K562 (cell line): Measurements from ENCODE around the gene HK1. TPM values are rescaled to one million over a fixed set of nuclear protein-coding genes. Genes with fewer than 3 reads are reported as not detected.

Experiments
- ATAC-seq: fragments of 200-7000 bp; cut with Tn5 transposase; 3 replicates; pipeline ENCODE4 v1.9.1; 2020; ENCODE audit warnings: moderate library complexity
- BruUV-seq: library from RNA; stranded (reverse); fragments of 400-500 nt; replicated peaks from 2 replicates; lab custom pipeline; 2021; lab: Mats Ljungman, UMichigan
- CTCF ChIA-PET: fragments of 300-600 bp; formaldehyde crosslinking; extraction: SDS; loops from one replicate; lab custom pipeline; 2021; ENCODE audit warnings: low intra/inter-chr PET ratio; lab: Yijun Ruan, JAX
- POLR2A ChIA-PET: fragments of 300-600, 350-650 bp; sonication (Branson Sonifier 250); formaldehyde crosslinking; extraction: SDS; loops from one replicate; lab custom pipeline; 2021; ENCODE audit warnings: antibody characterized with exemption, inconsistent platforms; lab: Yijun Ruan, JAX
- DNase-seq, 4 experiments: peaks; one replicate each; pipeline versions ENCODE4 v3.0.0 to v3.0.0-alpha.2; 2011 to 2018; ENCODE audit warnings: low spot score in 3 of 4, mixed read lengths in 3 of 4; ENCODE audit errors: extremely low read depth in 1 of 4
- FAIRE-seq: peaks from 2 replicates; lab custom pipeline; 2011; peaks lifted over from hg19 to GRCh38; lab: Jason Lieb, UNC
- H2AFZ ChIP-seq: 2 replicates; pipeline ENCODE4 v1.6.0; 2011; ENCODE audit warnings: low read depth, low read length, control low read depth, inconsistent platforms
- H3K27ac ChIP-seq: fragments of 200-600 bp; 3 replicates; pipeline ENCODE4 v1.8.0; 2011; ENCODE audit warnings: low read depth, mild to moderate bottlenecking, control low read depth, inconsistent platforms, low read length, moderate library complexity, mixed read lengths; ENCODE audit errors: extremely low read depth
- H3K27me3 ChIP-seq, 2 experiments: fragments of 300-600 bp in 1 of 2; 2 replicates in 1 of 2; 3 replicates in 1 of 2; pipeline versions ENCODE4 v1.6.0 to v1.8.0; 2011; ENCODE audit warnings: inconsistent platforms in 2 of 2, low read length in 2 of 2, mild to moderate bottlenecking in 1 of 2, mixed read lengths in 1 of 2, moderate library complexity in 1 of 2; ENCODE audit not compliant: control insufficient read depth in 2 of 2, insufficient read depth in 2 of 2
- H3K36me3 ChIP-seq: fragments of 300-600 bp; 3 replicates; pipeline ENCODE4 v1.8.0; 2011; ENCODE audit warnings: mild to moderate bottlenecking, low read length, inconsistent platforms; ENCODE audit not compliant: control insufficient read depth, insufficient read depth
- H3K4me1 ChIP-seq, 2 experiments: fragments of 200-600 bp in 1 of 2; replicated peaks in 1 of 2; 2 replicates in 1 of 2; 3 replicates in 1 of 2; pipeline versions ENCODE4 v1.5.1 to v1.8.0; 2011; ENCODE audit warnings: inconsistent platforms in 2 of 2, low read length in 2 of 2, mild to moderate bottlenecking in 1 of 2, mixed read lengths in 1 of 2, moderate library complexity in 1 of 2; ENCODE audit not compliant: control insufficient read depth in 2 of 2, insufficient read depth in 2 of 2
- H3K4me2 ChIP-seq: 2 replicates; pipeline ENCODE4 v1.6.1; 2011; ENCODE audit warnings: low read length, control low read depth, inconsistent platforms, mixed read lengths; ENCODE audit not compliant: insufficient read depth
- H3K4me3 ChIP-seq: fragments of 200-600 bp; sonication (generic), shearing (Covaris generic); 2 replicates; pipeline ENCODE4 v1.5.1; 2016; ENCODE audit warnings: control low read depth, inconsistent platforms
- H3K79me2 ChIP-seq: fragments of 200-600 bp; 3 replicates; pipeline ENCODE4 v1.8.0; 2011; ENCODE audit warnings: low read length, inconsistent platforms; ENCODE audit not compliant: control insufficient read depth, insufficient read depth
- H3K9ac ChIP-seq, 2 experiments: 2 replicates each; pipeline versions ENCODE4 v1.6.0 to v1.6.1; 2011; ENCODE audit warnings: low read depth in 2 of 2, low read length in 2 of 2, control low read depth in 1 of 2, inconsistent platforms in 1 of 2, mild to moderate bottlenecking in 1 of 2, mixed read lengths in 1 of 2; ENCODE audit not compliant: insufficient read depth in 1 of 2
- H3K9me1 ChIP-seq: one replicate; pipeline ENCODE4 v1.6.0; 2011; ENCODE audit warnings: inconsistent platforms, mild to moderate bottlenecking, low read length, moderate library complexity; ENCODE audit not compliant: control insufficient read depth, insufficient read depth
- H3K9me3 ChIP-seq: replicated peaks from 2 replicates; pipeline ENCODE4 v1.5.1; 2011; ENCODE audit warnings: low read depth, low read length, inconsistent platforms; ENCODE audit not compliant: control insufficient read depth, insufficient read depth
- H4K20me1 ChIP-seq: replicated peaks from 2 replicates; pipeline ENCODE4 v1.6.1; 2011; ENCODE audit warnings: low read length, inconsistent platforms, mixed read lengths; ENCODE audit not compliant: control insufficient read depth, insufficient read depth
- ATF3 ChIP-seq, 2 experiments: fragments of 450-650 bp in 1 of 2; sonication (generic) in 1 of 2; formaldehyde crosslinking in 1 of 2; IDR thresholded peaks in 1 of 2; conservative IDR thresholded peaks in 1 of 2; 2 replicates each; pipeline versions ENCODE4 v1.6.1 to v1.8.1; 2016 to 2023; ENCODE audit warnings: mild to moderate bottlenecking in 2 of 2, moderate library complexity in 2 of 2, inconsistent platforms in 1 of 2, missing genetic modification reagents in 1 of 2
- KLF16 ChIP-seq: IDR thresholded peaks from 2 replicates; pipeline ENCODE4 v1.6.1; 2016; ENCODE audit warnings: antibody characterized with exemption
- MLLT1 ChIP-seq, 2 experiments: fragments of 450-650 bp; IDR thresholded peaks; 2 replicates each; pipeline ENCODE4 v1.6.1; 2016
- MYBL2 ChIP-seq, 2 experiments: fragments of 450-650 bp in 1 of 2; sonication (generic) in 1 of 2; formaldehyde crosslinking in 1 of 2; IDR thresholded peaks; 2 replicates each; pipeline versions ENCODE4 v1.6.1 to v1.8.1; 2017 to 2022; ENCODE audit warnings: borderline replicate concordance in 1 of 2, inconsistent platforms in 1 of 2, low read depth in 1 of 2, mild to moderate bottlenecking in 1 of 2, missing genetic modification reagents in 1 of 2, moderate library complexity in 1 of 2
- POLR2B ChIP-seq: fragments of 450-650 bp; IDR thresholded peaks from 2 replicates; pipeline ENCODE4 v1.6.1; 2018; ENCODE audit warnings: low read depth; ENCODE audit not compliant: partially characterized antibody
- PTBP1 ChIP-seq: fragments of 200-400 bp; formaldehyde crosslinking; IDR thresholded peaks from 2 replicates; pipeline ENCODE4 v1.6.1; 2017; ENCODE audit warnings: low read depth, low read length
- SIN3B ChIP-seq: fragments of 450-650 bp; IDR thresholded peaks from 2 replicates; pipeline ENCODE4 v1.6.1; 2017; ENCODE audit warnings: low read depth, mild to moderate bottlenecking, moderate library complexity
- SMAD3 ChIP-seq: fragments of 450-650 bp; formaldehyde crosslinking; conservative IDR thresholded peaks from 2 replicates; pipeline ENCODE4 v1.4.0; 2020; ENCODE audit warnings: mild to moderate bottlenecking
- TCF3 ChIP-seq: sonication (generic); formaldehyde crosslinking; IDR thresholded peaks from 2 replicates; pipeline ENCODE4 v1.4.0; 2020; ENCODE audit warnings: mild to moderate bottlenecking, missing genetic modification reagents
- TCF7 ChIP-seq: sonication (generic); IDR thresholded peaks from 2 replicates; pipeline ENCODE4 v1.6.1; 2016; ENCODE audit warnings: antibody characterized with exemption, borderline replicate concordance
- XRCC3 ChIP-seq: fragments of 450-650 bp; IDR thresholded peaks from 2 replicates; pipeline ENCODE4 v1.6.1; 2017; ENCODE audit warnings: mild to moderate bottlenecking, moderate library complexity
- ZNF583 ChIP-seq: fragments of 250-450 bp; sonication (Bioruptor Pico); IDR thresholded peaks from 2 replicates; pipeline ENCODE4 v1.4.0; 2020
- ZNF655 ChIP-seq: fragments of 250-450 bp; sonication (Bioruptor Pico); IDR thresholded peaks from 2 replicates; pipeline ENCODE4 v1.5.0; 2021
- WGBS: fragments of 100-300 bp; shearing (Covaris generic); methylation state at CpG from one replicate; pipeline ENCODE4 v1.1.6; 2016; ENCODE audit warnings: low coverage, mixed read lengths; ENCODE audit not compliant: insufficient coverage; ENCODE audit errors: missing lambda C conversion rate; 5-methylcytosine and 5-hydroxymethylcytosine counted together
- in situ Hi-C: fragments of 300-500 bp; cut with MboI; formaldehyde crosslinking; loops from 4 replicates; pipeline ENCODE4 v1.15.0; 2018; ENCODE audit warnings: inconsistent platforms, mixed read lengths
- intact Hi-C: fragments of 100-400 bp; cut with micrococcal nuclease; formaldehyde crosslinking; loops from 2 replicates; pipeline ENCODE4 v1.14.2; 2022
- polyA plus RNA-seq, 8 experiments: library from polyadenylated mRNA; depleted of rRNA in 4 of 8; stranded (reverse) in 5 of 8; unstranded in 3 of 8; fragments of >200 nt; fragmentation: Nextera tagmentation in 2 of 8; fragmentation: Illumina TruSeq in 1 of 8; extraction: Ambion mirVana in 2 of 8; extraction: Trizol in 1 of 8; gene quantifications; 2 replicates each; pipeline versions ENCODE4 v1.2.1 to v1.2.3, GENCODE V29; 2011 to 2014; ENCODE audit warnings: inconsistent platforms in 1 of 8, missing spikeins in 1 of 8
- total RNA-seq, 7 experiments: library from RNA; depleted of rRNA in 6 of 7; stranded (reverse); fragments of >200 nt in 6 of 7; fragmentation: Illumina TruSeq in 2 of 7; extraction: Trizol in 2 of 7; gene quantifications; 2 replicates each; pipeline versions ENCODE4 v1.2.1 to v1.2.3, GENCODE V29; 2011 to 2021; ENCODE audit warnings: low replicate concordance in 1 of 7
- TF ChIP-seq, protein P1 (sequence below): fragments of 250-450 bp; sonication (Bioruptor Pico); IDR thresholded peaks from 2 replicates; pipeline ENCODE4 v1.8.0; 2021; ENCODE audit warnings: borderline replicate concordance, mild to moderate bottlenecking, moderate library complexity; ENCODE audit not compliant: poor library complexity, severe bottlenecking
- TF ChIP-seq, protein P2 (sequence below): sonication (generic); formaldehyde crosslinking; IDR thresholded peaks from 2 replicates; pipeline ENCODE4 v1.8.1; 2023; ENCODE audit warnings: mild to moderate bottlenecking, missing genetic modification reagents

The HK1 gene
- total and polyA plus RNA-seq, 9 of the 15 experiments (the other 6 are each of a cell fraction or from before 2014, with no cell fraction given) = 29.2 to 444 (median 193) TPM

GRCh38 chr10:69295027-69295636 is 16.8 kb downstream of the HK1 start:
- no TSS peak for BruUV-seq
- Histone ChIP-seq H3K4me3 (no peak overlapping the region), H3K36me3 (no peaks in the 10 kb centered on the region), H3K27me3 (no peaks in the 10 kb centered on the region; a peak in 1 of 5 replicates), H3K79me2 (no peaks in the 10 kb centered on the region), H3K27ac (no peak overlapping the region), H3K9me3 (no peaks in the 10 kb centered on the region), H3K4me2 (no peak overlapping the region), H3K4me1 (peaks cover 13 to 14% of the 10 kb centered on the region in 2 experiments; a peak in 4 of 5 replicates), H3K9ac (0 out of 4 replicates have a peak overlapping the region, but pooled peaks of 1 of the 2 experiments have one; percentile 22), H3K9me1 (no peaks in the 10 kb centered on the region), H2AFZ (no peak overlapping the region), H4K20me1 (no peaks in the 10 kb centered on the region)
- FAIRE-seq (no peak), ATAC-seq (no peak), DNase-seq (no peak)
- intact Hi-C loops = no loop called here
- ChIA-PET CTCF (no interaction called here), POLR2A (interaction anchor here (0.6 to 3.1 kb wide), 5 partner anchors 10 to 1487 kb away, joined by 3 to 12 read pairs (median 4); no protein-coding TSS in a partner anchor)
- in situ Hi-C loops = no loop called here
- 79% methylated on average over 10 of the region's 11 CpGs for WGBS
- TF ChIP-seq TCF7 = no peak
- TF ChIP-seq MYBL2 (IDR thresholded peaks at IDR 0.05; ENCODE audit: low read depth) = no peak
- no peak for TF ChIP-seq MYBL2 (CRISPR knock-in tag; IDR thresholded peaks at IDR 0.05; ENCODE audit: borderline replicate concordance)
- TF ChIP-seq KLF16 = no peak
- TF ChIP-seq PTBP1 = no peak
- no peak for TF ChIP-seq TCF3 (CRISPR knock-in tag)
- TF ChIP-seq, protein P1, sequence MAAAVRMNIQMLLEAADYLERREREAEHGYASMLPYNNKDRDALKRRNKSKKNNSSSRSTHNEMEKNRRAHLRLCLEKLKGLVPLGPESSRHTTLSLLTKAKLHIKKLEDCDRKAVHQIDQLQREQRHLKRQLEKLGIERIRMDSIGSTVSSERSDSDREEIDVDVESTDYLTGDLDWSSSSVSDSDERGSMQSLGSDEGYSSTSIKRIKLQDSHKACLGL = no peak
- TF ChIP-seq ZNF655 (CRISPR knock-in tag) = no peak
- TF ChIP-seq SIN3B = no peak
- TF ChIP-seq POLR2B = no peak
- TF ChIP-seq ATF3 (IDR thresholded peaks at IDR 0.05) = no peak
- TF ChIP-seq ATF3 (CRISPR knock-in tag; conservative IDR thresholded peaks at IDR 0.05) = no peak
- TF ChIP-seq ZNF583 = no peak
- TF ChIP-seq XRCC3 = no peak
- no peak for TF ChIP-seq MLLT1 (IDR thresholded peaks at IDR 0.05)
- TF ChIP-seq, protein P2, sequence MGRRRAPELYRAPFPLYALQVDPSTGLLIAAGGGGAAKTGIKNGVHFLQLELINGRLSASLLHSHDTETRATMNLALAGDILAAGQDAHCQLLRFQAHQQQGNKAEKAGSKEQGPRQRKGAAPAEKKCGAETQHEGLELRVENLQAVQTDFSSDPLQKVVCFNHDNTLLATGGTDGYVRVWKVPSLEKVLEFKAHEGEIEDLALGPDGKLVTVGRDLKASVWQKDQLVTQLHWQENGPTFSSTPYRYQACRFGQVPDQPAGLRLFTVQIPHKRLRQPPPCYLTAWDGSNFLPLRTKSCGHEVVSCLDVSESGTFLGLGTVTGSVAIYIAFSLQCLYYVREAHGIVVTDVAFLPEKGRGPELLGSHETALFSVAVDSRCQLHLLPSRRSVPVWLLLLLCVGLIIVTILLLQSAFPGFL = no peak
- no peak for TF ChIP-seq SMAD3
